MM.1S (cell line): Measurements from ENCODE around the gene RHOV.

Experiments used
- EZH2 ChIP-seq: fragments of 300-600 bp; sonication (generic); optimal IDR thresholded peaks from 2 replicates; pipeline ENCODE3; 2017; ENCODE audit warnings: low read depth, mild to moderate bottlenecking, antibody characterized with exemption, low read length, mixed read lengths
- TF ChIP-seq, protein P1 (sequence below): fragments of 300-600 bp; sonication (generic); IDR thresholded peaks from 2 replicates; pipeline ENCODE4 v1.5.1; 2016; ENCODE audit warnings: antibody characterized with exemption, low read length, mixed read lengths

GRCh38 chr15:40918799-40919392, 44.9 kb upstream of the RHOV start:
- TF ChIP-seq EZH2, result no peak
- TF ChIP-seq, protein P1, sequence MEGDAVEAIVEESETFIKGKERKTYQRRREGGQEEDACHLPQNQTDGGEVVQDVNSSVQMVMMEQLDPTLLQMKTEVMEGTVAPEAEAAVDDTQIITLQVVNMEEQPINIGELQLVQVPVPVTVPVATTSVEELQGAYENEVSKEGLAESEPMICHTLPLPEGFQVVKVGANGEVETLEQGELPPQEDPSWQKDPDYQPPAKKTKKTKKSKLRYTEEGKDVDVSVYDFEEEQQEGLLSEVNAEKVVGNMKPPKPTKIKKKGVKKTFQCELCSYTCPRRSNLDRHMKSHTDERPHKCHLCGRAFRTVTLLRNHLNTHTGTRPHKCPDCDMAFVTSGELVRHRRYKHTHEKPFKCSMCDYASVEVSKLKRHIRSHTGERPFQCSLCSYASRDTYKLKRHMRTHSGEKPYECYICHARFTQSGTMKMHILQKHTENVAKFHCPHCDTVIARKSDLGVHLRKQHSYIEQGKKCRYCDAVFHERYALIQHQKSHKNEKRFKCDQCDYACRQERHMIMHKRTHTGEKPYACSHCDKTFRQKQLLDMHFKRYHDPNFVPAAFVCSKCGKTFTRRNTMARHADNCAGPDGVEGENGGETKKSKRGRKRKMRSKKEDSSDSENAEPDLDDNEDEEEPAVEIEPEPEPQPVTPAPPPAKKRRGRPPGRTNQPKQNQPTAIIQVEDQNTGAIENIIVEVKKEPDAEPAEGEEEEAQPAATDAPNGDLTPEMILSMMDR, result no peak
